H1 (cell line): Measurements from ENCODE around the gene OR2Z1.
"Not testable (repeated sequence)": the region's sequence is repeated elsewhere in the genome, so short reads cannot be mapped to it uniquely, and the experiment has no call there.

Source experiments
- CEBPB ChIP-seq: IDR thresholded peaks from 2 replicates; pipeline ENCODE4 v1.6.1; 2012; ENCODE audit warnings: low read depth, low read length
- GTF2F1 ChIP-seq: IDR thresholded peaks from 2 replicates; pipeline ENCODE4 v1.6.1; 2012; ENCODE audit warnings: low read depth, low read length, improper control_type of control experiment, borderline replicate concordance
- POLR2AphosphoS5 ChIP-seq: IDR thresholded peaks from 2 replicates; pipeline ENCODE4 v1.6.1; 2011; ENCODE audit warnings: low read depth, low read length
- TF ChIP-seq, protein P1 (sequence below): IDR thresholded peaks from 2 replicates; pipeline ENCODE4 v1.6.1; 2012; ENCODE audit warnings: inconsistent platforms

DNA sequence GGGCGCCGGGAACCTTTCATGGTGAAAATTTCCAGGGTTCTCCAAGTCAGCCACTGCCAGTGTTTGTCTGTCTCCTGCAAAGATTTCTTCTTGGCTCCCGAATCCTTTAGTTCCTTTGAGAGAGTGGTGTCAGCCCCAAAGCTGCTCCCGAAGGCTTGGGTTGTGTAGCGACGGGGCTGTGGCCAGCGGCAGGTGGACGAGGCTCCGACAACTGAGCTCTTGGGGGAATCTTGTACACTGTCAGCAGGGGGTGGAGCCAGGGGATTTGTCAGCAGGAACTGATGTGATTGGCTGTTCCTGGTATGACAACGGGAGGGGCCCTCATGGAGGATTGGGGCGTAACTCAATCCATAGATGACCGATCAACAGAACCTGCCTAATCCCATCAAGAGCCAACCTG lies 52.2 kb downstream of the OR2Z1 start:
- TF ChIP-seq, protein P1, sequence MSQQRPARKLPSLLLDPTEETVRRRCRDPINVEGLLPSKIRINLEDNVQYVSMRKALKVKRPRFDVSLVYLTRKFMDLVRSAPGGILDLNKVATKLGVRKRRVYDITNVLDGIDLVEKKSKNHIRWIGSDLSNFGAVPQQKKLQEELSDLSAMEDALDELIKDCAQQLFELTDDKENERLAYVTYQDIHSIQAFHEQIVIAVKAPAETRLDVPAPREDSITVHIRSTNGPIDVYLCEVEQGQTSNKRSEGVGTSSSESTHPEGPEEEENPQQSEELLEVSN = not testable (repeated sequence)
- not testable (repeated sequence) for TF ChIP-seq GTF2F1, CEBPB, POLR2AphosphoS5
